GM23338 (cell line): Measurements from ENCODE around the gene PRSS57. TPM values are rescaled to one million over a fixed set of nuclear protein-coding genes. Genes with fewer than 3 reads are reported as not detected.
"Not testable (repeated sequence)": the region's sequence is repeated elsewhere in the genome, so short reads cannot be mapped to it uniquely, and the experiment has no call there.

Source experiments
- ATAC-seq: fragments of 200-7000 bp; cut with Tn5 transposase; 3 replicates; pipeline ENCODE4 v1.9.1; 2020
- DNase-seq: peaks from one replicate; pipeline ENCODE4 v3.0.0-alpha.2; 2015; ENCODE audit warnings: low spot score
- H2AFZ ChIP-seq: fragments of 200-600 bp; sonication (generic); 2 replicates; pipeline ENCODE4 v1.8.0; 2016; ENCODE audit warnings: antibody characterized with exemption, mild to moderate bottlenecking, moderate library complexity
- H3F3A ChIP-seq: fragments of 200-600 bp; sonication (generic); replicated peaks from 2 replicates; pipeline ENCODE4 v1.8.0; 2017; ENCODE audit warnings: antibody characterized with exemption, mixed run types, low read depth
- H3K27ac ChIP-seq: fragments of 200-600 bp; sonication (generic); 2 replicates; pipeline ENCODE4 v1.6.1; 2016; ENCODE audit warnings: low read depth
- H3K27me3 ChIP-seq: fragments of 200-600 bp; sonication (generic); 2 replicates; pipeline ENCODE4 v1.8.0; 2016; ENCODE audit warnings: mild to moderate bottlenecking, mixed run types, moderate library complexity; ENCODE audit not compliant: insufficient read depth
- H3K36me3 ChIP-seq: fragments of 200-600 bp; sonication (generic); 2 replicates; pipeline ENCODE4 v1.8.0; 2016; ENCODE audit warnings: mild to moderate bottlenecking; ENCODE audit not compliant: insufficient read depth
- H3K4me1 ChIP-seq: fragments of 200-600 bp; sonication (generic); 2 replicates; pipeline ENCODE4 v1.8.0; 2016; ENCODE audit warnings: mild to moderate bottlenecking, moderate library complexity; ENCODE audit not compliant: insufficient read depth
- H3K4me2 ChIP-seq: fragments of 200-600 bp; sonication (generic); 2 replicates; pipeline ENCODE4 v1.7.1; 2017; ENCODE audit warnings: mixed run types
- H3K4me3 ChIP-seq: fragments of 200-600 bp; sonication (generic); 2 replicates; pipeline ENCODE4 v1.6.1; 2016; ENCODE audit warnings: mixed run types
- H3K79me2 ChIP-seq: fragments of 200-600 bp; sonication (generic); replicated peaks from 2 replicates; pipeline ENCODE4 v1.8.0; 2017; ENCODE audit warnings: mild to moderate bottlenecking; ENCODE audit not compliant: insufficient read depth
- H3K9me2 ChIP-seq: fragments of 200-600 bp; sonication (generic); 2 replicates; pipeline ENCODE4 v1.8.0; 2017; ENCODE audit not compliant: insufficient read depth
- H4K20me1 ChIP-seq: fragments of 200-600 bp; sonication (generic); replicated peaks from 2 replicates; pipeline ENCODE4 v1.8.0; 2017; ENCODE audit warnings: mild to moderate bottlenecking; ENCODE audit not compliant: insufficient read depth
- H3K27ac Mint-ChIP-seq: 2 replicates; pipeline ENCODE4 v1.8.0; 2020; ENCODE audit warnings: inconsistent platforms, mild to moderate bottlenecking, moderate library complexity, mixed read lengths
- H3K27me3 Mint-ChIP-seq: 3 replicates; pipeline ENCODE4 v1.8.0; 2022; ENCODE audit warnings: low read depth, mild to moderate bottlenecking, moderate library complexity, mixed read lengths, inconsistent platforms; ENCODE audit not compliant: insufficient read depth, poor library complexity
- H3K36me3 Mint-ChIP-seq: 3 replicates; pipeline ENCODE4 v1.8.0; 2021; ENCODE audit warnings: low read depth, mild to moderate bottlenecking, inconsistent platforms, moderate library complexity, mixed read lengths
- H3K4me1 Mint-ChIP-seq: 3 replicates; pipeline ENCODE4 v1.8.0; 2020; ENCODE audit warnings: mild to moderate bottlenecking, inconsistent platforms, mixed read lengths
- H3K4me3 Mint-ChIP-seq: 3 replicates; pipeline ENCODE4 v1.8.0; 2021; ENCODE audit warnings: moderate library complexity, mild to moderate bottlenecking, inconsistent platforms, mixed read lengths
- H3K9me3 Mint-ChIP-seq: 3 replicates; pipeline ENCODE4 v1.8.0; 2020; ENCODE audit warnings: moderate library complexity, mild to moderate bottlenecking, inconsistent platforms, mixed read lengths
- NANOG ChIP-seq: IDR thresholded peaks from 2 replicates; pipeline ENCODE4 v1.6.1; 2016; ENCODE audit warnings: antibody characterized with exemption, borderline replicate concordance
- polyA plus RNA-seq: library from polyadenylated mRNA; unstranded; fragments of >200 nt; fragmentation: Nextera tagmentation; extraction: Ambion mirVana; gene quantifications from 2 replicates; pipeline ENCODE4 v1.2.1, GENCODE V29; 2016
- total RNA-seq: library from RNA; depleted of rRNA; stranded (reverse); fragments of >200 nt; shearing (Covaris generic); gene quantifications from 2 replicates; pipeline ENCODE4 v1.2.3, GENCODE V29; 2014
- TF ChIP-seq, protein P1 (sequence below), 2 experiments: fragments of 200-600 bp in 1 of 2; sonication (generic) in 1 of 2; conservative IDR thresholded peaks; 2 replicates each; pipeline versions ENCODE4 v1.5.1 to v1.6.1; 2016 to 2017; ENCODE audit warnings: antibody characterized with exemption in 2 of 2, low read depth in 2 of 2, mild to moderate bottlenecking in 2 of 2, moderate library complexity in 1 of 2

PRSS57 gene
- total and polyA plus RNA-seq, 2 experiments from 2014 or later, result 0.34 TPM; not detected in 1

- Mint-ChIP-seq H3K9me3 (peaks cover 12% of the 10 kb centered on the region; the same call in 2 of the 3 replicates), H3K4me1 (peaks cover 6% of the 10 kb centered on the region; the same call in 2 of the 3 replicates), H3K27me3 (peaks cover 12% of the 10 kb centered on the region), H3K27ac (peak overlapping the region; percentile 89; the same call in 1 of the 2 replicates), H3K4me3 (peak overlapping the region; percentile 62), H3K36me3 (peaks cover 4% of the 10 kb centered on the region; the same call in 1 of the 3 replicates)
- ATAC-seq, result no peak
- no peak for TF ChIP-seq NANOG
- Histone ChIP-seq H3K36me3 (no peaks in the 10 kb centered on the region), H3K27me3 (no peaks in the 10 kb centered on the region), H3F3A (0 out of 2 replicates have a peak, but pooled peaks cover 5% of the 10 kb centered on the region), H3K4me1 (no peaks in the 10 kb centered on the region; the same call in 1 of the 2 replicates), H3K27ac (no peak overlapping the region), H3K4me3 (peak overlapping the region; percentile 44; the same call in 1 of the 2 replicates), H3K9me2 (no peaks in the 10 kb centered on the region), H3K79me2 (no peaks in the 10 kb centered on the region), H3K4me2 (peak overlapping the region; percentile 68), H4K20me1 (no peaks in the 10 kb centered on the region), H2AFZ (peak overlapping the region; percentile 52; the same call in 1 of the 2 replicates)
- no peak for DNase-seq
Observed at GRCh38 chr19:703329-703650, 8.0 kb upstream of the PRSS57 start.

- not testable (repeated sequence) for H3K4me1 ChIP-seq, ATAC-seq, H3K79me2 ChIP-seq, H3K27me3 Mint-ChIP-seq, DNase-seq, H4K20me1 ChIP-seq, H2AFZ ChIP-seq, H3K36me3 Mint-ChIP-seq, H3F3A ChIP-seq, H3K9me3 Mint-ChIP-seq, H3K27ac ChIP-seq, H3K4me2 ChIP-seq, H3K36me3 ChIP-seq, H3K4me1 Mint-ChIP-seq, H3K9me2 ChIP-seq, H3K27me3 ChIP-seq
- H3K4me3 Mint-ChIP-seq, result peak overlapping the region; percentile 62; the same call in 2 of the 3 replicates
- H3K27ac Mint-ChIP-seq, result 0 out of 2 replicates have a peak overlapping the region, but pooled peaks have one; percentile 89
- H3K4me3 ChIP-seq, result peak overlapping the region; percentile 44; the same call in 1 of the 2 replicates
Observed at GRCh38 chr19:702847-703246, 7.6 kb upstream of the PRSS57 start.

GRCh38 chr19:699885-700284 lies 4.6 kb upstream of the PRSS57 start:
- not testable (repeated sequence) for H2AFZ ChIP-seq, H3K4me1 ChIP-seq, H3K4me3 Mint-ChIP-seq, H3K36me3 Mint-ChIP-seq, ATAC-seq, H3K4me2 ChIP-seq, H3K36me3 ChIP-seq, H3K27ac ChIP-seq, H4K20me1 ChIP-seq, H3K4me1 Mint-ChIP-seq, H3K9me2 ChIP-seq, H3K4me3 ChIP-seq, H3K79me2 ChIP-seq, H3K27me3 ChIP-seq, H3F3A ChIP-seq, H3K27me3 Mint-ChIP-seq, H3K27ac Mint-ChIP-seq, H3K9me3 Mint-ChIP-seq
- peak; percentile 56 for DNase-seq
- TF ChIP-seq, protein P1, sequence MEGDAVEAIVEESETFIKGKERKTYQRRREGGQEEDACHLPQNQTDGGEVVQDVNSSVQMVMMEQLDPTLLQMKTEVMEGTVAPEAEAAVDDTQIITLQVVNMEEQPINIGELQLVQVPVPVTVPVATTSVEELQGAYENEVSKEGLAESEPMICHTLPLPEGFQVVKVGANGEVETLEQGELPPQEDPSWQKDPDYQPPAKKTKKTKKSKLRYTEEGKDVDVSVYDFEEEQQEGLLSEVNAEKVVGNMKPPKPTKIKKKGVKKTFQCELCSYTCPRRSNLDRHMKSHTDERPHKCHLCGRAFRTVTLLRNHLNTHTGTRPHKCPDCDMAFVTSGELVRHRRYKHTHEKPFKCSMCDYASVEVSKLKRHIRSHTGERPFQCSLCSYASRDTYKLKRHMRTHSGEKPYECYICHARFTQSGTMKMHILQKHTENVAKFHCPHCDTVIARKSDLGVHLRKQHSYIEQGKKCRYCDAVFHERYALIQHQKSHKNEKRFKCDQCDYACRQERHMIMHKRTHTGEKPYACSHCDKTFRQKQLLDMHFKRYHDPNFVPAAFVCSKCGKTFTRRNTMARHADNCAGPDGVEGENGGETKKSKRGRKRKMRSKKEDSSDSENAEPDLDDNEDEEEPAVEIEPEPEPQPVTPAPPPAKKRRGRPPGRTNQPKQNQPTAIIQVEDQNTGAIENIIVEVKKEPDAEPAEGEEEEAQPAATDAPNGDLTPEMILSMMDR (conservative IDR thresholded peaks at IDR 0.05; ENCODE audit: low read depth in 2 of 2), result 0 out of 4 replicates have a peak, but pooled peaks of 1 of the 2 experiments have one; percentile 15

DNA sequence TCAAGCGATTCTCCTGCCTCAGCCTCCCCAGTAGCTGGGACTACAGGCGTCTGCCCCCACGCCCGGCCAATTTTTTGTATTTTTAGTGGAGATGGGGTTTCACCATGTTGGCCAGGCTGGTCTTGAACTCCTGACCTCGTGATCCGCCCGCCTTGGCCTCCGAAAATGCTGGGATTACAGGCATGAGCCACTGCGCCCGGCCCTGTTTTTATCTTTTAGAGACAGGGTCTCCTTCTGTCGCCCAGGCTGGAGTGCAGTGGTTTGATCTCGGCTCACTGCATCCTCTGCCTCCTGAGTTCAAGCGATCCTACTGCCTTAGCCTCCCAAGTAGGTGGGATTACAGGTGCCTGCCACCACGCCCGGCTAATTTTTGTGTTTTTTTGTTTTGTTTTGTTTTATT lies 3.3 kb upstream of the PRSS57 start:
- not testable (repeated sequence) for H3F3A ChIP-seq, H3K27me3 ChIP-seq, H3K4me3 Mint-ChIP-seq, H3K79me2 ChIP-seq, ATAC-seq, H3K4me2 ChIP-seq, H3K9me2 ChIP-seq, H3K4me1 Mint-ChIP-seq, H3K36me3 ChIP-seq, H3K27me3 Mint-ChIP-seq, DNase-seq, H3K4me1 ChIP-seq, H3K4me3 ChIP-seq, H4K20me1 ChIP-seq, H3K27ac ChIP-seq, H3K27ac Mint-ChIP-seq, H3K9me3 Mint-ChIP-seq, H2AFZ ChIP-seq, H3K36me3 Mint-ChIP-seq
